ENCODE results near the gene SP4. TPM values are rescaled to one million over a fixed set of nuclear protein-coding genes. Genes with fewer than 3 reads are reported as not detected.

The SP4 gene
- polyA plus RNA-seq, 3 donors: 1.3 to 1.8 (median 1.3) TPM

DNA sequence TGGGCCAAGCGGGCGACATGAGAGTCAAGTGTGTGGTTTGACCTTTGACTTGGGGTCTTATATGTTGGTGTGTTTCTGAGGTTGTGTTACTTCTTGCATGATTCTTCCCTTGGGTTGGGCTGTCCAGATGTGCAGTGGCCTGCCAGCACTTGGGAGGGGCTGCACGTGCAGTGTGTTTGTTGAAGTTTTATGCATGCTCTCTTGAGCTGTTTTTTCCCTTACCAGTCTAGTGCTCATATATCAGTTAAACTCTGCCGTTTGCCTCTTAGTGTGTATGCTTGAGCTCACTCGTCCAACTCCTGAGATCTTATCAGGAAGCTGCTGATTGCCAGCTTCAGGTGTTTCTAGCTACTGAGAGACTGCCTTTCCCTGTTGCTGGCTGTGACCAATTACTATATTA is 23.1 kb downstream of the SP4 start:
- peaks cover 27 to 28% of the 10 kb centered on the region in 2 donors for H3K9me3 ChIP-seq (replicated peaks in 1 of 2; ENCODE audit: control insufficient read depth in 1 of 2, insufficient read depth in 1 of 2, low read length in 2 of 2)
- DNase-seq: no peak
- Mint-ChIP-seq H3K36me3 (peaks cover 30 to 57% of the 10 kb centered on the region in 2 donors), H3K4me3 (no peak overlapping the region), H3K4me1 (no peaks in the 10 kb centered on the region), H3K9me3 (peaks cover 28 to 48% (median 37%) of the 10 kb centered on the region in 7 donors), H3K27ac (no peak overlapping the region), H3K27me3 (ENCODE audit: low read depth in 3 of 3) (no peaks in the 10 kb centered on the region)
- TF ChIP-seq, protein P1, sequence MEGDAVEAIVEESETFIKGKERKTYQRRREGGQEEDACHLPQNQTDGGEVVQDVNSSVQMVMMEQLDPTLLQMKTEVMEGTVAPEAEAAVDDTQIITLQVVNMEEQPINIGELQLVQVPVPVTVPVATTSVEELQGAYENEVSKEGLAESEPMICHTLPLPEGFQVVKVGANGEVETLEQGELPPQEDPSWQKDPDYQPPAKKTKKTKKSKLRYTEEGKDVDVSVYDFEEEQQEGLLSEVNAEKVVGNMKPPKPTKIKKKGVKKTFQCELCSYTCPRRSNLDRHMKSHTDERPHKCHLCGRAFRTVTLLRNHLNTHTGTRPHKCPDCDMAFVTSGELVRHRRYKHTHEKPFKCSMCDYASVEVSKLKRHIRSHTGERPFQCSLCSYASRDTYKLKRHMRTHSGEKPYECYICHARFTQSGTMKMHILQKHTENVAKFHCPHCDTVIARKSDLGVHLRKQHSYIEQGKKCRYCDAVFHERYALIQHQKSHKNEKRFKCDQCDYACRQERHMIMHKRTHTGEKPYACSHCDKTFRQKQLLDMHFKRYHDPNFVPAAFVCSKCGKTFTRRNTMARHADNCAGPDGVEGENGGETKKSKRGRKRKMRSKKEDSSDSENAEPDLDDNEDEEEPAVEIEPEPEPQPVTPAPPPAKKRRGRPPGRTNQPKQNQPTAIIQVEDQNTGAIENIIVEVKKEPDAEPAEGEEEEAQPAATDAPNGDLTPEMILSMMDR (IDR thresholded peaks at IDR 0.05): no peak
- H2AFZ ChIP-seq (ENCODE audit: insufficient read depth, low read depth, low read length, poor library complexity, severe bottlenecking): no peak overlapping the region
- no peaks in the 10 kb centered on the region for H3K4me1 ChIP-seq (ENCODE audit: control insufficient read depth in 1 of 2, insufficient read depth in 2 of 2, low read length in 2 of 2)
- H3K36me3 ChIP-seq (replicated peaks in 1 of 2; ENCODE audit: control insufficient read depth in 1 of 2, insufficient read depth in 2 of 2, low read length in 2 of 2): peaks cover 2 to 27% of the 10 kb centered on the region in 2 donors
- no peak overlapping the region for H3K4me2 ChIP-seq (replicated peaks; ENCODE audit: extremely low read depth, low read length, poor library complexity, severe bottlenecking)
- H3K79me2 ChIP-seq (ENCODE audit: insufficient read depth, low read length): no peaks in the 10 kb centered on the region
- intact Hi-C loops (cut with micrococcal nuclease): no loop called here
- no peaks in the 10 kb centered on the region for H4K20me1 ChIP-seq (ENCODE audit: insufficient read depth, low read length)
- no peak overlapping the region for H3K9ac ChIP-seq (ENCODE audit: insufficient read depth, low read length, poor library complexity, severe bottlenecking)
- no peaks in the 10 kb centered on the region for H3K27me3 ChIP-seq (ENCODE audit: control insufficient read depth in 2 of 2, insufficient read depth in 2 of 2, low read length in 2 of 2)
- no peak overlapping the region for H3K27ac ChIP-seq (ENCODE audit: low read depth in 1 of 2, low read length in 2 of 2)
- H3K4me3 ChIP-seq (replicated peaks in 1 of 3; ENCODE audit: low read depth in 2 of 3, low read length in 3 of 3): no peak overlapping the region
- WGBS (ENCODE audit: insufficient coverage): 100% methylated on average over 2 of the region's 5 CpGs

DNA sequence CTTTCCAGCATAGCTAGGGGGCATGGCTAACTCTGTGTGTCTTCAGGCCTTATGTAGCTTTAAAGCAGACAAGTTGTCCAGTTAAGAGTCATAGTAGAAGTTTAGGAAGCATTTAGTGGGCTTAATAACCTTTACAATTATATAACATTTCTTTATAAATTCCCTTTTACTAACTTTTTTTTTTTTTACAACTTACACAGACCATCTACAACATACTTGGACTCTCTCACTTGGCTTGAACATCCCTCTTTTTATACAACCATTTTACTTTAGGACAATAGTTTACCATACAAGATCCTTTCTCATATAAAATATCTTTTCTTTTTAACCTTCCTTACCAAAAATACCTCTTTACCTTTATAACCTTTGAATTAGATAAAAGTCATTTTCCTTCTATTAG is 26.3 kb downstream of the SP4 start:
- Histone ChIP-seq H4K20me1 (ENCODE audit: insufficient read depth, low read length) (no peaks in the 10 kb centered on the region), H2AFZ (ENCODE audit: insufficient read depth, low read depth, low read length, poor library complexity, severe bottlenecking) (no peak overlapping the region), H3K9me3 (replicated peaks in 1 of 2; ENCODE audit: control insufficient read depth in 1 of 2, insufficient read depth in 1 of 2, low read length in 2 of 2) (peaks cover 28 to 29% of the 10 kb centered on the region in 2 donors), H3K9ac (ENCODE audit: insufficient read depth, low read length, poor library complexity, severe bottlenecking) (no peak overlapping the region), H3K4me3 (replicated peaks in 1 of 3; ENCODE audit: low read depth in 2 of 3, low read length in 3 of 3) (no peak overlapping the region), H3K36me3 (replicated peaks in 1 of 2; ENCODE audit: control insufficient read depth in 1 of 2, insufficient read depth in 2 of 2, low read length in 2 of 2) (peaks cover 0 to 35% of the 10 kb centered on the region in 2 donors), H3K4me1 (ENCODE audit: control insufficient read depth in 1 of 2, insufficient read depth in 2 of 2, low read length in 2 of 2) (peaks cover 12% of the 10 kb centered on the region in 2 donors), H3K27ac (ENCODE audit: low read depth in 1 of 2, low read length in 2 of 2) (no peak overlapping the region), H3K4me2 (replicated peaks; ENCODE audit: extremely low read depth, low read length, poor library complexity, severe bottlenecking) (no peak overlapping the region), H3K27me3 (ENCODE audit: control insufficient read depth in 2 of 2, insufficient read depth in 2 of 2, low read length in 2 of 2) (no peaks in the 10 kb centered on the region), H3K79me2 (ENCODE audit: insufficient read depth, low read length) (no peaks in the 10 kb centered on the region)
- intact Hi-C loops (cut with micrococcal nuclease): no loop called here
- peaks cover 24 to 49% of the 10 kb centered on the region in 2 donors for H3K36me3 Mint-ChIP-seq
- peaks cover 27 to 46% (median 39%) of the 10 kb centered on the region in 7 donors for H3K9me3 Mint-ChIP-seq
- H3K27ac Mint-ChIP-seq: no peak overlapping the region
- H3K4me1 Mint-ChIP-seq: peaks cover 14% of the 10 kb centered on the region
- no peaks in the 10 kb centered on the region for H3K27me3 Mint-ChIP-seq (ENCODE audit: low read depth in 3 of 3)
- H3K4me3 Mint-ChIP-seq: no peak overlapping the region
- no peak for DNase-seq
- TF ChIP-seq, protein P1 (IDR thresholded peaks at IDR 0.05): no peak
